NT2/D1 (cell line): Measurements from ENCODE around the gene RNF151.

ENCODE experiments used
- DNase-seq: peaks from one replicate; pipeline ENCODE4 v3.0.0-alpha.2; 2011; ENCODE audit warnings: low read depth, low spot score
- H3K27me3 ChIP-seq: 2 replicates; pipeline ENCODE4 v1.6.0; 2011; ENCODE audit warnings: mild to moderate bottlenecking; ENCODE audit not compliant: insufficient read length, insufficient read depth
- H3K36me3 ChIP-seq: 2 replicates; pipeline ENCODE4 v1.6.1; 2011; ENCODE audit warnings: mild to moderate bottlenecking, low read length, mixed read lengths; ENCODE audit not compliant: insufficient read depth, insufficient read length
- H3K4me1 ChIP-seq: 2 replicates; pipeline ENCODE4 v1.5.1; 2011; ENCODE audit not compliant: insufficient read depth, insufficient read length
- H3K4me3 ChIP-seq: 2 replicates; pipeline ENCODE4 v1.5.1; 2011; ENCODE audit warnings: low read depth; ENCODE audit not compliant: insufficient read length
- H3K9ac ChIP-seq: 2 replicates; pipeline ENCODE4 v1.6.0; 2011; ENCODE audit warnings: low read depth; ENCODE audit not compliant: insufficient read length
- H3K9me3 ChIP-seq: 2 replicates; pipeline ENCODE4 v1.5.1; 2011; ENCODE audit warnings: mild to moderate bottlenecking, low read length; ENCODE audit not compliant: insufficient read depth
- SUZ12 ChIP-seq: IDR thresholded peaks from 2 replicates; pipeline ENCODE4 v1.6.1; 2011; ENCODE audit not compliant: insufficient read length, insufficient read depth; ENCODE audit errors: extremely low read depth
- YY1 ChIP-seq: IDR thresholded peaks from 2 replicates; pipeline ENCODE4 v1.6.1; 2011; ENCODE audit not compliant: insufficient read length, insufficient read depth
- ZNF274 ChIP-seq: IDR thresholded peaks from 2 replicates; pipeline ENCODE4 v1.6.1; 2011; ENCODE audit warnings: mild to moderate bottlenecking, low read depth, low read length

The RNF151 gene

DNA sequence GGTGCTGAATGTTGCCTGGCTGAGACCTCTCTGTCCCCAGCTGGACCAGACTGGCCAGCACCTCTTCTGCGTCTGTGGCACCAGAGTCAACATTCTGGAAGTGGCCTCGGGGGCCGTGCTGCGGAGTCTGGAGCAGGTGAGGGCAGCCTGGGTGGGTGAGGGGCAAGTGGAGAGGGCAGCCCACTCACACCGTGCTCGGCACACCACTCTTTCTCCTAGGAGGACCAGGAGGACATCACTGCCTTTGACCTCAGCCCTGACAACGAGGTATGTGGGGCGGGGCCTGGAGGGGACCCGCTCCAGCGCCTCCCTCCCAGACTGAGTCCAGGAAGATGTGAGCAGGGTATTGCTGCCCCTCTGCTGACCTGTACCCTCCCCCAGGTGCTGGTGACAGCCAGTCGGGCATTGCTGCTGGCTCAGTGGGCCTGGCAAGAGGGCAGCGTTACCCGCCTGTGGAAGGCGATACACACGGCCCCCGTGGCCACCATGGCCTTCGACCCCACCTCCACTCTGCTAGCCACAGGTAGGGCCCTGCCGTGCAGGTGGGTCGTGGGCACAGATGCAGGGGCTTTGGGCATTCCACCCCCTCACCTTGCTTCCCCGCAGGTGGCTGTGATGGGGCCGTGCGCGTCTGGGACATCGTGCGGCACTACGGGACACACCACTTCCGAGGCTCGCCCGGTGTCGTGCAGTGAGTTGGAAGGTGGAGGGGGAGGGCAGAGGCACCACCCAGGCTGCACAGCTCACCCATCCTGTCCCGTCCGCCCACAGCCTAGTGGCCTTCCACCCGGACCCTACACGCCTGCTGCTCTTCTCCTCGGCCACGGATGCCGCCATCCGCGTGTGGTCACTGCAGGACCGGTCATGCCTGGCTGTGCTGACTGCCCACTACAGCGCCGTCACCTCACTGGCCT lies 7.8 kb downstream of the RNF151 start:
- Histone ChIP-seq H3K27me3 (no peaks in the 10 kb centered on the region), H3K36me3 (peaks cover 61% of the 10 kb centered on the region), H3K4me3 (no peak overlapping the region), H3K4me1 (peaks cover 9% of the 10 kb centered on the region), H3K9ac (no peak overlapping the region), H3K9me3 (no peaks in the 10 kb centered on the region)
- DNase-seq: no peak
- TF ChIP-seq YY1 (no peak), SUZ12 (no peak), ZNF274 (no peak)

- Histone ChIP-seq H3K4me1 (peaks cover 9% of the 10 kb centered on the region), H3K36me3 (peaks cover 72% of the 10 kb centered on the region), H3K4me3 (no peak overlapping the region), H3K9ac (no peak overlapping the region), H3K27me3 (no peaks in the 10 kb centered on the region), H3K9me3 (no peaks in the 10 kb centered on the region)
- TF ChIP-seq SUZ12: no peak
- DNase-seq: no peak
Observed at GRCh38 chr16:1975432-1976215, 9.0 kb downstream of the RNF151 start.

- Histone ChIP-seq H3K27me3 (no peaks in the 10 kb centered on the region), H3K36me3 (peaks cover 72% of the 10 kb centered on the region), H3K9me3 (no peaks in the 10 kb centered on the region), H3K9ac (no peak overlapping the region), H3K4me1 (peaks cover 7% of the 10 kb centered on the region), H3K4me3 (no peak overlapping the region)
- TF ChIP-seq ZNF274 (no peak), YY1 (no peak), SUZ12 (no peak)
- no peak for DNase-seq
Observed at GRCh38 chr16:1976216-1976520, 9.5 kb downstream of the RNF151 start.

GRCh38 chr16:1976951-1977874 lies 10.6 kb downstream of the RNF151 start:
- no peak overlapping the region for H3K9ac ChIP-seq
- H3K4me1 ChIP-seq: peaks cover 18% of the 10 kb centered on the region
- DNase-seq: no peak
- H3K27me3 ChIP-seq: no peaks in the 10 kb centered on the region
- TF ChIP-seq SUZ12 (no peak), ZNF274 (no peak), YY1 (no peak)
- peaks cover 72% of the 10 kb centered on the region for H3K36me3 ChIP-seq
- H3K4me3 ChIP-seq: no peak overlapping the region
- no peaks in the 10 kb centered on the region for H3K9me3 ChIP-seq

DNA sequence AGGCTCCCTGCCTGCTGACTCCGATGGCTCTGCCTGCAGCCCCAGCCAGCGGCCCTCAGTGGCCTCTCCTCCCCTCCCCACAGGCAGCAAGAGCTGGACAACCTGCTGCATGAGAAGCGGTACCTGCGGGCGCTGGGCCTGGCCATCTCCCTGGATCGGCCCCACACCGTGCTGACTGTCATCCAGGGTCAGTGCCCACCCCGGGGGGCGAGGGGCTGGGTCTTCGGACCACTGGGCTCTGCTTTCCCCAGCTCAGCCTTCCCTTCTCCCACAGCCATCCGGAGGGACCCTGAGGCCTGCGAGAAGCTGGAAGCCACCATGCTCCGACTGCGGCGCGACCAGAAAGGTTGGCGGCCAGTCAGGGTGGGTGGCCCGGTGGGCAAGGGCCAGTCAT lies 11.2 kb downstream of the RNF151 start:
- no peak overlapping the region for H3K4me3 ChIP-seq
- H3K4me1 ChIP-seq: peaks cover 15% of the 10 kb centered on the region
- no peaks in the 10 kb centered on the region for H3K9me3 ChIP-seq
- H3K36me3 ChIP-seq: peaks cover 72% of the 10 kb centered on the region
- no peaks in the 10 kb centered on the region for H3K27me3 ChIP-seq
- H3K9ac ChIP-seq: no peak overlapping the region
- TF ChIP-seq ZNF274 (no peak), YY1 (no peak), SUZ12 (no peak)
- no peak for DNase-seq

DNA sequence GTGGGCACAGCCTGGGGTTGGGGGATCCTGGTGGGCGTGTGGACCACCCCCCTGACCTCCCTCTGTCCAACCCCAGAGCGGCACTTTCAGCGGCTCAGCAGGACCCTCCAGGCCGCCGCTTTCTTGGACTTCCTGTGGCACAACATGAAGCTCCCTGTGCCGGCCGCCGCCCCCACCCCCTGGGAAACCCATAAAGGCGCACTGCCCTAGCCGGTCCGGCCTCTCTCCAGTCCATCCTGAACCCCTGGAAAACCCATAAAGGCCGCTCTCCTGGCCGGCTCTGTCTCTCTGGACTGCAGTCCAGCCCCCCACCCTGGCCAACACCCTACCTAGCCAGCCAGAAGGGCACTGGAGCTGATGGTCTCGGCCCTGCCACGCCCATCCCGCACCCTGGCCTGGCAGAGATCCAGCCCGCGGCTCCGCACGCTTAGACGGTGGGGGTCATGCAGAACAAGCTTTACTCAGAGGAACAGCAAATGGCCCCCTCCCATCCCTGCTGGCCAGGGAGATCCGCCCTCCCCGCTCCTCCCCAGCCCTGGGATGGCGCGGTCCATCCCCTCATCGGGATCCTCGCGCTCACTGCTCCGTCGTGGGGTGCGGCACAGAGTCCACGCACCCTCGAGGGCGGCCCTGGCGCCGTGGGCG lies 11.9 kb downstream of the RNF151 start:
- Histone ChIP-seq H3K9me3 (no peaks in the 10 kb centered on the region), H3K9ac (no peak overlapping the region), H3K4me3 (no peak overlapping the region), H3K36me3 (peaks cover 68% of the 10 kb centered on the region), H3K27me3 (no peaks in the 10 kb centered on the region), H3K4me1 (peaks cover 17% of the 10 kb centered on the region)
- no peak for DNase-seq
- TF ChIP-seq YY1 (no peak), ZNF274 (no peak), SUZ12 (no peak)
